22Rv1 (cell line): ENCODE data around the gene TRIO.

ENCODE experiments used
- H3K27ac ChIP-seq: fragments of 450-650 bp; 2 replicates; pipeline ENCODE4 v1.5.1; 2017
- CTCF ChIP-seq: fragments of 450-650 bp; IDR thresholded peaks from 2 replicates; pipeline ENCODE4 v1.5.1; 2017; ENCODE audit warnings: mild to moderate bottlenecking
- ZFX ChIP-seq: fragments of 450-650 bp; IDR thresholded peaks from 2 replicates; pipeline ENCODE4 v1.6.1; 2017; ENCODE audit warnings: antibody characterized with exemption, borderline replicate concordance

Gene TRIO

GRCh38 chr5:14516901-14517300 lies 373.8 kb downstream of the TRIO start:
- no peak overlapping the region for H3K27ac ChIP-seq
- TF ChIP-seq CTCF (no peak), ZFX (no peak)

- H3K27ac ChIP-seq = no peak overlapping the region
- no peak for TF ChIP-seq ZFX
- no peak for TF ChIP-seq CTCF
These were observed 375.5 kb downstream of the TRIO start for GRCh38 chr5:14518638-14519037.

GRCh38 chr5:14521748-14522147 lies 378.6 kb downstream of the TRIO start:
- no peak overlapping the region for H3K27ac ChIP-seq
- no peak for TF ChIP-seq ZFX
- no peak for TF ChIP-seq CTCF

- no peak for TF ChIP-seq CTCF
- no peak for TF ChIP-seq ZFX
- H3K27ac ChIP-seq = peak overlapping the region; percentile 62
These were observed 379.6 kb downstream of the TRIO start for GRCh38 chr5:14522721-14523120.

- peak overlapping the region; percentile 62 for H3K27ac ChIP-seq
- TF ChIP-seq CTCF = no peak
- TF ChIP-seq ZFX = no peak
These were observed 380.3 kb downstream of the TRIO start for GRCh38 chr5:14523243-14524034.

DNA sequence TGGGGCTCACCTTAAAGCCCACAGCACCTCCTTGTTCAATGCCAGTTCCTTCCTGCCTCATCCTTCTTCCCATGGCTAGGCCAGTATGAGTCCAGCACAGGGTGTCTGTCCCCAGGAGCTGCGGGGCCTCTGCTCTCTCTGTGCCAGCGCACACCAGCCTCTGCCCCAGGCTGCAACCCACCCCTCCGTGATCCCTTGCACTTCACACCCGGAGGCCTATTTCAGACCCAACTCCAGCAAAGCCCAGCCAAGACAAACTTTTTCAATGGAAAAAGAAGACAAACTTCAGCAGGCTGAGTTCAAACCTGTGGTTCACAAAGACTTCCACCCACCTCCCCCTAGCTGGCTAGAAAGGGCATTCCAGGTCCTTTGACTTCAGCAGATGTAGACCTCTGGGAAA lies 382.3 kb downstream of the TRIO start:
- H3K27ac ChIP-seq = no peak overlapping the region
- TF ChIP-seq CTCF (no peak), ZFX (no peak)

DNA sequence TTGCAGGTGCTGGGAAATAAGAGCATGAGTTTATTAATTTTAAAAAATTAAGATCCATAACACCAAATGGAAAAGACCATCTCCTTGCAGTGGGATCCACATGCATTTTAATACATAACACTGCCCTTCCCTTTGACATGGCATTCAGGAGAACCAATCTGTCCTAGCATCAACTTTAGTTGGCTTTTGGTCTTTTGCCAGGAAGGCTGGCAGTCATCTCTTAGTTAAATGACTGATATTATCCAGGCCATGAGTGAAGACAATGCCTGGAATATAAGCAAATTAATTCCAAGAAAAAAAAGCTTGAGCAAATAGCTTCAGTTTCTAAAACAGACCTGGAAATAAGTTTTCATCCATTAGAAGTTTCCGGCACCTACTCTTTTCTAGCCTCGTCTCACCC lies 383.4 kb downstream of the TRIO start:
- H3K27ac ChIP-seq = no peak overlapping the region
- no peak for TF ChIP-seq ZFX
- no peak for TF ChIP-seq CTCF
